KOPT-K1 (cell line): ENCODE results near the gene TEX26.
A peak's percentile ranks its signal among the peaks of the same experiment; 100 is the strongest.
"Not testable (repeated sequence)": the region's sequence is repeated elsewhere in the genome, so short reads cannot be mapped to it uniquely, and the experiment has no call there.

Experiments
- H3K27ac ChIP-seq: fragments of 200-600 bp; sonication (generic); 2 replicates; pipeline ENCODE4 v1.5.1; 2016; ENCODE audit warnings: antibody characterized with exemption, mild to moderate bottlenecking, low read depth, low read length; ENCODE audit not compliant: poor library complexity, severe bottlenecking
- H3K36me3 ChIP-seq: fragments of 200-600 bp; sonication (generic); 2 replicates; pipeline ENCODE4 v1.5.1; 2017; ENCODE audit warnings: antibody characterized with exemption, mild to moderate bottlenecking, low read length, moderate library complexity; ENCODE audit not compliant: insufficient read depth
- H3K9me3 ChIP-seq: fragments of 200-600 bp; sonication (generic); 2 replicates; pipeline ENCODE4 v1.5.1; 2017; ENCODE audit warnings: antibody characterized with exemption, low read length, mild to moderate bottlenecking; ENCODE audit not compliant: insufficient read depth, poor library complexity, severe bottlenecking

Gene TEX26

DNA sequence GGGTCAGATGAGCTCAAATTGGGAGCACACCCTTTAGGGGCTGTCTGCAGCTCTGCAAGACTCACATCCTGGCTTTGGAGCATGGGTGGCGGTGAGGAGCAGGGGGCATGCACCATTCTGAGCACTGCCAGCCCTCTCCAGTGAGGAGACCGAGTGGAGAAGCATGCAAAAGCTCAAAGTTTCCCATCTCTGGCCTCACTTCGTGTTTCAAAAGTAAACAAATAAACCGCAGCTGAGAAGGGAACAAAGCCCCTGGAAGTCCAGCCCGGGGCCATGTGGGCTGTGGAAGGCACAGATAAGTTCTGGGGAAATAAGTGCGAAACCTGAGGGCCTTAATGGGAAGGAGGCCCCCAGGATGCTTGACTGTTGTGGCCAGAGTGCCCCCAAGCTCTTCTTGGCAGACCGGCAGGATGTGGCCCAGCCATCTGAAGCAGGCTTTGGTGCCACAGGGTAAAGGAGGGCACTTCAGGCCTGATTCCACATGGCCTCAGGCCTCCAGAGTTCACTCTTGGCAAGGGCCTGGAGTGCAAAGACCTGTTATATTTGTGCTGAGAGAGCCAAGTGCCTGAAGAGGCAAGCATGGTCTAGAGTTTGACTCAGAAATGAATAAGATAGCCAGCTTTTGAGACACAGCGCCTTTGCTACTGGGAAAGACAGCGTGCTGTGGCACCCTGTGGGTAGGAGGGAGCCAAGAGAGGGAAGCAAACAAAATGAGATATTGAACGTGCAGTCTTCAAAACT is 25.2 kb upstream of the TEX26 start:
- Histone ChIP-seq H3K9me3 (no peaks in the 10 kb centered on the region), H3K27ac (peak overlapping the region; percentile 19), H3K36me3 (no peaks in the 10 kb centered on the region)

DNA sequence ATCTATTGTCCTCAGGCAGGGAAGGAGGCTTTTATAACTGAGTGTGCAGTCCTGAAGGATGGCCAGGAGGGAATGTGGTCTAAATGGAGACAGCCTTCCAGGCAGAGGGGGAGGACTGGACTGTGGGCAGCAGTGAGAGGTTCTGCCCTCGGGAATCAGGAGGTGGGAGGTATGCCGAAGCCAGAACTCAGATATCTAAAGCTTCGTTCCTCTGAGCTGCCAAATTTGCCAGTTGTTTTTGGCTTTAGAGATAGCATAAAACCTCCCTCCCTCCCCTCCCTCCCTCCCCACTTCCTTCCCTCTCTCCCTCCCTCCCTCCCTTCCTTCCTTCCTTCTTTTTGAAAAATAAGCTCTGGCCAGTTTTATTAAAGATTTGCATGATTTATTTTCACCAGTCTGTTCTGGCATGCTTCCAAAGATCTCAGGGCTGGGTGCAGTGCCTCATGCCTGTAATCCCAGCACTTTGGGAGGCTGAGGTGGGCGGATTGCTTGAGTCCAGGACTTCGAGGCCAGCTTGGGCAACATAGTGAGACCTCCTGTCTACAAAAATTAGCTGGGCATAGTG is 24.0 kb upstream of the TEX26 start:
- no peak overlapping the region for H3K27ac ChIP-seq

DNA sequence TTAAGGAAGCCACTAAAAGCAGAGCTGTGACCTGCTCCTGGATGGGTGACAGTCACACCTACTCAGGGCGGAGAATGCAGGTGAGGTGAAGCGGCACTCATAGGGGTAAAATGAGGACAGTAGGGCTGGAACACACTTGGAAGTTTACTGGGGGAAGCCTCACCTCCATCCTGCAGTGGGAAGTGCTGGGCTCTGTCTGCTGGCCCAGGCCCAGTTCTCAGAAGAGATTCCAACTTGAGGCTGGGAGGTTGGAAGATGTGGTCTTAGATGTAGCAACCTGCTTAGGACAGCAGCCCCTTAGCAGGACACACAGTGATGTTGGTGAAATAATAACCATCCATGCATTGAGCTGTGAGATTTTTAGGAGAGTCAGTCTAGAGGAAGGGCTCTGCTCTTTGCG is 21.8 kb upstream of the TEX26 start:
- H3K27ac ChIP-seq, result no peak overlapping the region
- H3K36me3 ChIP-seq, result no peaks in the 10 kb centered on the region
- H3K9me3 ChIP-seq, result no peaks in the 10 kb centered on the region

More for the DNA sequence above, 24.0 kb upstream of the TEX26 start:
- Histone ChIP-seq H3K36me3 (no peaks in the 10 kb centered on the region), H3K9me3 (no peaks in the 10 kb centered on the region)

DNA sequence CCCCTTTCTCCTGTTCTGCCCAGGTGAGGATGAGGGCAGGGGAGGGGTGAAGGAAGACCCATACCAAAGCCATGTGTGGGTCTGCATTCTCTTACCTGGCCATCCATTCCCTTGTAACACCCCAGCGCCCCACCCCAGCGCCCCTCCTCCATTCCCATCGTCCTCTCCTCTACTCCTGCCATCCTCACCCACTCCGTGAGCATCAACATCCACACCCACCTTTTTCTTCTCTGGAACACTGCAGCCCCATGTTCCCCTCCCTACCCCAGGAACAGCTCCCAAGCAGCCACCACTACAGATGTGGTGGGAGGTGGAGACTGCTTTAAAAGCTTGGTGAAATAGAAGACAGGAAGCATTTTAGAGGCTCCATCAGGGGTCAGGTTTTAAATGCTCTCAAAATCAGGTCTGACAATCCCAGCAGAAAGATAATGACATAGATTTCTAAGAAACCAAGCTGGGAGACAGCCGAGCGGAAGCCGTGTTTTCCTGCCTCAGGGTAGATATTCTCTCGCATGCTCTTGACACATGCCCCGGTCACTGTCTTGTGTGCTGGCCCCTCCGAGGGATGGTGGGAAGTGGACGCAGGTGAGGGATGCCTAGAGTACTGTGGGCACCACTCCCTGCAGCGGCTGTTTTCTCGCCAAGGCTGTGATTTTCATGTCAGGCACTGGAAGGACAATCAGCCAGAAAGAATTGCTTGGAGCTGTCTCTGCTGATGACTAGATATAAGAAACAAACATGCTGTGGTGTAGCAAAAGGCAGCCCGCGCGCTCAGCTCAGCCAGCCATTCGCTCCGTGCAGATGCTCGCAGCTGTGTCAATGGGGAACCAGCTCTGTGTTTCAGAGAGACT is 16.5 kb upstream of the TEX26 start:
- Histone ChIP-seq H3K9me3 (no peaks in the 10 kb centered on the region), H3K36me3 (no peaks in the 10 kb centered on the region), H3K27ac (peak overlapping the region; percentile 24)

DNA sequence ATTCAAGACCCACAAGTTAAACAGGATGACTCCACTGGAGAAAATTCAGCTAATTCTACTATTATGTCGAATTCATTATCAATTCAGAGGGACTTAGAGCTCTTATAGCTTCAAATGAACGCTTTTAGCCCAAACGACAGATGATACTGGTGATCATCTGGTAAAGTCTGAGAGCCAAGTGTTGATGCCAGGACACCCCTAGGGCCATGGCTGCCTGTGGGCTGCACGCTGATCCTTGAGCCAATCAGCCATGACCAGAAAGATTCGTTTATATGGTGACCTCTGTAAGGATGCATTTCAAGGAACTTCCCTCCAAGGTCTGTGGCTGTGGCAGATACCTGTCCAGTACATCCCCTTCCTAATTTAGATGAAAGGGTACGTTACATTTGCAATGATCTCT is 15.5 kb upstream of the TEX26 start:
- no peaks in the 10 kb centered on the region for H3K9me3 ChIP-seq
- H3K36me3 ChIP-seq, result no peaks in the 10 kb centered on the region
- H3K27ac ChIP-seq, result no peak overlapping the region

DNA sequence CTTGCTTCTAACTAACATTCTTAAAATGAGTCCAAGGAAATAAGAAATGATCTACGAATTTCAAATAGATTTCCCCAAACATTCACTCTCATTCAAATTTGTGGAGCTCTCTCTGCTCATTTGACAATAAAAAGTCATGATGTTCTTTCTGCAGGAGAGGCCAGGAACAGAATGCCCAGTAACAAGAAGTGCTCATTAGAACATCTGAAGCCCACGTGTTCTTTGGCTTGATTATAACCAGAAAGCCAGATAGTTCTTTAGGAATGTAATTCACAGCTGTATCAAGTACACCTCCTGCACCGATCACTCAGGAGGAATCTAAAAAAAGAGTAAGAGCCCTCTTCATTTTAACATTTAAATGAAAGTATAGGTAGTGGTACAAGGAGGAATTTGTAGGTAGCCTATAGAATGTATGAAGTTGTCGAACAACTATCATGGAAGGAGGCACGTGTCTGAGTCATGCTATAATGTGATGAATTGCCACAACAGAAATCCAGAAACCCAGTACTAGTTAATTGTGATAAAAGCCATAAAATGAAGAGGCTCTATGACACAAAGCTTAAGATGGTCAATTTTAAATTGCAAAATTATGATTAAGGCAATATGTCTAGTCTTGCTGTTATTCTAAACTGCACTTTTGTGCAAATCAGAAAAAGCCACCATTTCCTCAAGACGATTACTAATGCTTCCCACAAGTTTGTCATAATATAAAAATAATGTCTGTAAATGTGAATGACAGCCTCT is 13.6 kb upstream of the TEX26 start:
- Histone ChIP-seq H3K36me3 (no peaks in the 10 kb centered on the region), H3K9me3 (no peaks in the 10 kb centered on the region), H3K27ac (no peak overlapping the region)

DNA sequence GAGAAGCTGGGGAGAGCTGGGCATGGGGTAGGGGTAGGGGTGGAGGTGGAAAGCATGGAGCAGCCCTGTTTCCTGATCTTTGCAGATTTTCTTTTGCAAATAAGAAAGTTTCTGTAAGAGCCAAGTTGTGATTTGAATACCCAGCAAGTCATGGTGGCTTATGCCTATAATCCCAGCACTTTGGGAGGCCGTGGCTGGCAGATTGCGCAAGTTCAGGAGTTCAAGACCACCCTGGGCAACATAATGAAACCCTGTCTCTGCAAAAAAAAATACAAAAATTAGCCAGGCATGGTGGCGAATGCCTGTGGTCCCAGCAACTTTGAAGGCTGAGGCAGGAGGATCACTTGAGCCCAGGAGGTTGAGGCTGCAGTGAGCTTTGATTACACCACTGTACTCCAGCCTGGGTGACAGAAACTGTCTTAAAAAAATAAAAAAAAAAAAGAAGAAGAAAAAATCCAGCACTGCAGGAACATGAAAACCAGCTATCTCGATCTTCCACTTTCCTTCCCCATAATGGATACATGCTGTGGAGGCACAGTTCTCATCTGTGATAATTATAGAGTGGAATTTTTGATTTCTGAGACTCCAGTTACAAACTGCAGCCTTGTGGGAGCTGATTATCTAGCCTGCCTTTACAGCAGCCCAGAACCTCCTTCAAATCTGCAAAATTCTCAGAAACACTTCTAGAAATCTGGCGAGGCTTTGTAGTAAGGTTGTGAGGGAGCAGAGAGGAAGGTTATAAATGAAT is 12.1 kb upstream of the TEX26 start:
- Histone ChIP-seq H3K9me3 (no peaks in the 10 kb centered on the region), H3K36me3 (no peaks in the 10 kb centered on the region), H3K27ac (no peak overlapping the region)

DNA sequence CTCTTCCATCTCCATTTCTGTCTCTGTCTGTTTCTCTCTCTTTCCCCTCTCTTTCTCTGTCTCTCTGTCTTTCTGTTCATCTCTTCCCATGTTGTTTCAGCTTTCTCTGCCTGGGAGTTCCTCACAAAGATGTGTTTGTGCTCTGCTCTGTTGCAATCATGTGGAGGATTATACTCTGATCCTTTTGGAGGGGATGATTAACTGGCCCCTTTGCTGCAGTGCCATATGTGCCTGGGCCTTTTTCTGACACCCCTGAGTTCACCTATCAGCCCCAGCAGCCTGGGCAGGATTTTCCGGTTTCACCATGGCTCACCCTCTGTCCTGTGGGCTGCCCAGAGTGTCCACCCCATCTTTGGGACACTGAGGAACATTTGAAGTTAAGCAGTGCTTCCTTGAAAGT is 9.0 kb upstream of the TEX26 start:
- H3K36me3 ChIP-seq, result no peaks in the 10 kb centered on the region
- no peaks in the 10 kb centered on the region for H3K9me3 ChIP-seq
- H3K27ac ChIP-seq, result no peak overlapping the region

DNA sequence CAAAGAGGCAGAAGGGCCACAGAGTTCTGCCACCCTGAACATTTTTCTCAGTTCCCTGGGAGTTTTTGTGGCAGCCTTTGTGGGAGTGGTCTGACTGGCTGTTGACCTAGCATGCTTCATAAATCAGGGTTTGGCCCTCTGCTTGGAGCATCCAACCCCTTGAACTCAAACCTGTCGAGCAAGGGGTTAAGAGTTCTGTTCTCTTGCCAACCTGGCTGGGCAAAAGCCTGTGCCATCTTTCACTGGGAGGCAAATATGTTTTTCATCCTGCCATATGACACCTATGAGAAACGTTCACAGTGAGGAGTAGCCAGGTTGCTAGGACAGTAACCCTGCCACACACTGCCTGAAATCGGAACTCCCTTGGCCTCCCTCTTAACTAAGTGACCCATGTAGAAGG is 7.7 kb upstream of the TEX26 start:
- H3K9me3 ChIP-seq, result no peaks in the 10 kb centered on the region
- no peaks in the 10 kb centered on the region for H3K36me3 ChIP-seq
- H3K27ac ChIP-seq, result no peak overlapping the region

DNA sequence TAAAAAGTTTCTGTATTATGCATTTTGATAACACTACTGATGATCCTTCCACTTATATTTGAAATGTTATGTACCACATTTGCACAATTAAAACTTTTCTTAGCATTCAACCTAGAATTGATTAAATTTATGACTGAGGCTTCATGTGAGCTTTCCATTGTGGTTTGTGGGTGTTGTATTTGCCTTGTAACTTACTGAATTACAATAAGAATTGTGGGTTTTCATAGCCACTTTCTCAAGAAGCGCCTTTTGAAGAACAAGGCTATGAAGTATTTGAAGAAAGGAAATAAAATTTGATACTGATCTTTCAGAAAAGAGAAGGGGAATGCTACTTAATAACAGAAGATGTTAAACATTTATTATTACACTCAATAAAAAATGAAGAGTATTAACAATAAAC is 7.0 kb upstream of the TEX26 start:
- H3K36me3 ChIP-seq, result no peaks in the 10 kb centered on the region
- no peak overlapping the region for H3K27ac ChIP-seq
- no peaks in the 10 kb centered on the region for H3K9me3 ChIP-seq

DNA sequence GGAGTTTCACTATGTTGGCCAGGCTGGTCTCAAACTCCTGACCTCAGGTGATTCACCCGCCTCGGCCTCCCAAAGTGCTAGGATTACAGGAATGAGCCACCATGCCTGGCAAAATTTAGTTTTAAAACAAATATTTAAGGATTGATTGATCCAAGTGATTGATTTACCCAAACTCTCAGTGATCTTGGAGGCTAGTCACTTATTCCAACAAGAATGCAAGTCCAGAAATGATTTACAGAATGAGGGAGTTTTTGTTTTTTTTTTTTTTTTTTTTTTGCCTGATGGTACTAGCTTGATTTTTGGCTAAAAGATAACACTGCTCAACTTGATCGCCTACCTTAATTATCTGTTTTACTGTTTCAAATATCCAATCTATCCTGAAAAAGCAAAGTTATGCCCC is 5.7 kb upstream of the TEX26 start:
- Histone ChIP-seq H3K36me3 (no peaks in the 10 kb centered on the region), H3K9me3 (no peaks in the 10 kb centered on the region), H3K27ac (no peak overlapping the region)

DNA sequence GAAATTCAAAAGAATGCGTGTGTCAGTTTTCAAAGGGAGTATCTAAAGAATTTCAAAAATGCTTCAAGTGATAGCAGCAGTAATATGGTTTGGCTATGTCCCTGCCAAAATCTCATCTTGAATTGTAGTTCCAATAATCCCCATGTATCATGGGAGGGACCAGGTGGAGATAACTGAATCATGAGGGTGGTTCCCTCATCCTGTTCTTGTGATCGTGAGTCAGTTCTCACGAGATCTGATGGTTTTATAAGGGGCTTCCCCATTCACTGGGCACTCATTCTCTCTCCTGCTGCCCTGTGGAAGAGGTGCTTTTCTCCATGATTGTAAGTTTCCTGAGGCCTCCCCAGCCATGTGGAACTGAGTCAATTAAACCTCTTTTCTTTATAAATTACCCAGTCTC is 5.3 kb upstream of the TEX26 start:
- H3K27ac ChIP-seq, H3K36me3 ChIP-seq, H3K9me3 ChIP-seq: not testable (repeated sequence)

DNA sequence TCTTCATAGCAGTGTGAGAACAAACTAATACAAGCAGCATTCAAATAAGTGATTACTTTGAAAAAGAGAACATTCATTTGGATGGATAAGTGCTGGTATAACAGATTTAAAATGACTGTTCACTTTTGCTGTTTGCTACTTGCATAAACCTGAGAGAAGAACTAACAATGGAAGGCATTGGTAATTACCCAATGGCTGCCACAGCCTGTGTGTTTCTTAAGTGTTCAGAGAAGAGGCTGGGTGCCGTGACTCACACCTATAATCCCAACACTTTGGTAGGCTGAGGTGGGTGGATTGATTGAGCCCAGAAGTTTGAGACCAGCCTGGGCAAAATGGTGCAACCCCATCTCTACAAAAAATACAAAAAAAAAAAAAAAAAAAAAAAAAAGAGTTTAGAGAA is 4.9 kb upstream of the TEX26 start:
- H3K36me3 ChIP-seq, result no peaks in the 10 kb centered on the region
- no peaks in the 10 kb centered on the region for H3K9me3 ChIP-seq
- H3K27ac ChIP-seq, result no peak overlapping the region

DNA sequence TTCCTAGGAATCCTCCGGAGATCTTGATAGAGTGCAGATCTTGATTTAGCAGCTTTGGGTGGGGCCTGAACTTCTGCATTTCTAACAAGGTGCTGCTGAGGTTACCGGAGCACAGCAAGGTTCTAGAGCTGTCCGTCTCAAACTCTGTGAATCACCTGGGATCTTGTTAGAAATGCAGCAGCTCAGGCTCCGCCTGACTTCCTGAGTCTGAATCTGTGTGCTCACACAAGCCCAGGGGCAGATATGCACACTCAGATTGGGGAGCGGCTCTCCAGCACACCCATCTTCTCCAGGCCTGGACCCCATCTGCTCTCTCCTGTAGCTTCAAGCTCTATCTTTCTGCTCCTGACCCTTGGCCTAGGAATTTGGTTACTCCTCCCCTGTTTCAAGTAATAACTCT is 3.5 kb upstream of the TEX26 start:
- no peaks in the 10 kb centered on the region for H3K36me3 ChIP-seq
- no peak overlapping the region for H3K27ac ChIP-seq
- H3K9me3 ChIP-seq, result no peaks in the 10 kb centered on the region

DNA sequence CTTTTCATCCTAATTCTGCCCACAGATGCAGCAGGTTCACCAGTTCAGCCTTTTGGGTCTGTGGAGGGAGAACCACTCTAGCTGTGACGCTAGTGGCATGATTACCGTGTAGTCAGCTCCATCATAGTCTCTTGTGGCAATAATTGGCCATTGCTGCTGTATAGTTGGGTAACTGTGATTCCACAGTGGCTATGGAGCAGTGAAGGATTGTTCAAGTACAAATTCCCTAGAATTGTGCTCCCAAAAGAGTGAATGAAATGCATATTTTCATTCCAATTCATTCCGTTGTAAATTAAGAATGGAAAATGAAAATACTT is 856 bp downstream of the TEX26 start:
- peaks cover 10% of the 10 kb centered on the region for H3K9me3 ChIP-seq
- H3K27ac ChIP-seq, result no peak overlapping the region
- H3K36me3 ChIP-seq, result no peaks in the 10 kb centered on the region
